CMK (cell line): ENCODE data around the gene SPDYE5.

Experiments used
- DNase-seq: peaks from one replicate; pipeline ENCODE4 v3.0.0-alpha.2; 2010; ENCODE audit warnings: low read depth

The SPDYE5 gene

GRCh38 chr7:75536940-75537538 lies 44.9 kb downstream of the SPDYE5 start:
- DNase-seq: no peak

DNA sequence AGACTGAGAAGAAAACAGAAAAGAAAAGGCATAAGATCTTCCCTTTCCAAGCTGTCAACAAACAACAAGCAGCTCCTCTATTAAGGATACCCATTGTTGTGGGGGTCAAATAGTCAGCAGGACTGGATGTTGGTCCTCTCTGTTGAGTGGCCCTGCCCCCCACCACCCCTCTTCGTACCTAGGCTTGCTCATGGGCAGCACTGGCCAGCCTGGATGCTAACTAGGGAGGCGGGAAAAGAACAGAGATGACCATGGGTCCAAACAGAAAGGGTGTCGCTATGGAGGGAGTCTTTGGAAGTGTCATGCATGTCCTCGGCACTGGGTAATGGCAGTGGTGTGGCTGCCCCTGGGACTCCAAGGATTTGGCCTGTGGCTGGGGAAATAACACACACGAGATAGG lies 45.6 kb downstream of the SPDYE5 start:
- no peak for DNase-seq

DNA sequence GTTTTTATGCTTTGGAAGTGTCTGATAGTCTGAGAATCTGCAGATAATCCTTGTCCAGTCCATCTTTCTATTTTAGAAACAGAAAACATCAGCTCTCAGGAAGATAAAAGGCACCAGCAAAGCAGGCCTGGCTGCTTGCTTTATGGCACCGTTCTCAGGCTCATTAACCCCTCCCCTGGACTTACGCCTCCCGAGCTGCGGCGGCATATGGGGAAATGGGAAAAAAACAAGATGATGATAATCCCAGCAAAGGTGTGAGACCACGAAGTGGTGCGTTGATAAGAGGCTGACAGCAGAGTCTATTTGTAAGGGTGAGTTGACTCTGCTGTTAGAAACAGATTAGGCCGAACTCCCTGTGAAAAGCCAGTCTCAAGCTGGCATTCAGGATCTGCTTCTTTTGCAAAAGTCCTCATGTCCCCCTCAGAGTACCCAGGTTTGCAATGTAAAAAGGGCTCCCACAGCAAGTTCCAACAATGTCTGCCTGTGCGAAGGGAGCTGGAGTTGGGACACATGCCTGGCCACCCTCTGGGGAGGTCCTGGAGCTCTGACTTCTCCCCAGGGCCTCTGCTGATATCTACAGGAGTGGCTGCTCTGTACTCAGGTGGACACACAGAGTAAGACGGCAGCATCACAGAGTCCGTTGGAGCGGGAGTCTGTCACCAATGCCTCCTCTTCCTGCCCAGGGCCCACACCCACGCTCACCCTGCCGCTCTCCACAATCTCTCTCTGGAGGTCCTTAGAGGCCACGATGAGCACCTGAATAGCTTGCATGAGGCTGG lies 54.3 kb downstream of the SPDYE5 start:
- DNase-seq: no peak
